Measurements from ENCODE around the gene ROMO1.
A peak's percentile ranks its signal among the peaks of the same experiment; 100 is the strongest.

Gene ROMO1

GRCh38 chr20:35699127-35699956, at the start of gene ROMO1, which contains the start of gene NFS1:
TSS of gene ROMO1 (plus strand) at chr20:35699405. CDS start at chr20:35699633, 228 bp downstream.
TSS of gene NFS1 (minus strand) at chr20:35699352. CDS start at chr20:35699288, 64 bp downstream.
- peak; percentile 93 for DNase-seq

- no peak for DNase-seq
These were observed 48.6 kb upstream of the ROMO1 start for GRCh38 chr20:35650632-35651031.

- no peak for DNase-seq
These were observed 47.2 kb upstream of the ROMO1 start for GRCh38 chr20:35651958-35652357.

GRCh38 chr20:35652641-35653429, 46.4 kb upstream of the ROMO1 start:
- no peak for DNase-seq

GRCh38 chr20:35653430-35653734, 45.8 kb upstream of the ROMO1 start:
- DNase-seq: no peak

- no peak for DNase-seq
These were observed 45.3 kb upstream of the ROMO1 start for GRCh38 chr20:35653893-35654292.

- DNase-seq: no peak
These were observed 44.8 kb upstream of the ROMO1 start for GRCh38 chr20:35654415-35654814.

- DNase-seq: no peak
These were observed 41.9 kb upstream of the ROMO1 start for GRCh38 chr20:35657271-35657670.

GRCh38 chr20:35660122-35660937, 38.9 kb upstream of the ROMO1 start:
- peak; percentile 67 for DNase-seq

GRCh38 chr20:35661053-35661452, 38.2 kb upstream of the ROMO1 start:
- DNase-seq: no peak

GRCh38 chr20:35661908-35662307, 37.3 kb upstream of the ROMO1 start:
- no peak for DNase-seq

GRCh38 chr20:35662551-35662950, 36.7 kb upstream of the ROMO1 start:
- DNase-seq: no peak

- DNase-seq: peak; percentile 84
These were observed 35.4 kb upstream of the ROMO1 start for GRCh38 chr20:35663516-35664465.

- DNase-seq: peak; percentile 97
These were observed 34.6 kb upstream of the ROMO1 start, which contains the start of the genes CPNE1 and RBM12 for GRCh38 chr20:35664466-35665206. TSS of gene CPNE1 (minus strand) at chr20:35664900. CDS start at chr20:35632923, 31,977 bp downstream. TSS of gene RBM12 (minus strand) at chr20:35664900. CDS start at chr20:35655322, 9,578 bp downstream.

GRCh38 chr20:35665949-35666288, 33.3 kb upstream of the ROMO1 start:
- no peak for DNase-seq

GRCh38 chr20:35669221-35669620, 30.0 kb upstream of the ROMO1 start:
- no peak for DNase-seq

GRCh38 chr20:35669681-35670080, 29.5 kb upstream of the ROMO1 start:
- no peak for DNase-seq

- DNase-seq: no peak
These were observed 25.3 kb upstream of the ROMO1 start for GRCh38 chr20:35673884-35674283.

- peak; percentile 28 for DNase-seq
These were observed 24.3 kb upstream of the ROMO1 start for GRCh38 chr20:35674921-35675320.

- DNase-seq: no peak
These were observed 18.6 kb upstream of the ROMO1 start for GRCh38 chr20:35680452-35681183.
